GM18909 (cell line): ENCODE results near the gene SEC24B.
A peak's percentile ranks its signal among the peaks of the same experiment; 100 is the strongest.
"Not testable (repeated sequence)": the region's sequence is repeated elsewhere in the genome, so short reads cannot be mapped to it uniquely, and the experiment has no call there.

Experiments
- ATAC-seq: cut with Tn5 transposase; IDR thresholded peaks from one replicate; pipeline ENCODE4 v1.9.1; 2021; ENCODE audit warnings: mild to moderate bottlenecking; ENCODE audit not compliant: unreplicated experiment, poor library complexity

SEC24B gene

DNA sequence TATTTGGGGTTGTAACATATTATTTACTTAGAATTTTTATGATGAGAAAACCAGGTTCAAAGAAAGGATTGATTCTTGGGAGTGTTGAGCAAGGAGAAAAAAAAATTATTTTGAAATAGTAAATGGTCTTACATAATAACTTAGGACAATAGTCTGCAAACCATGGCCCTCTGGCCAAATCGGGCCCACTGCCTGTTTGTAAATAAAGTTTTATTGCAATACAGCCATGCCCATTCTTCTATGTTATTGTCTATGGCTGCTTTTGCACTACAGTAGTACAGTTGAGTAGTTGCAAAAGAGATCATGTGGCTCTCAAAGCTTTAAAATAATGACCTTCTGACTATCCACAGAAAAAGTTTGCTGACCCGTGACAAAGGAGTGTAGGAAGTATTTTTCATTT lies 63.3 kb downstream of the SEC24B start:
- ATAC-seq = no peak

GRCh38 chr4:109497511-109497910 lies 63.9 kb downstream of the SEC24B start:
- ATAC-seq = no peak

GRCh38 chr4:109499513-109499912 lies 65.9 kb downstream of the SEC24B start:
- ATAC-seq = no peak

- no peak for ATAC-seq
Observed at GRCh38 chr4:109506890-109507289, 73.3 kb downstream of the SEC24B start.

- ATAC-seq = no peak
Observed at GRCh38 chr4:109510687-109511086, 77.1 kb downstream of the SEC24B start.

DNA sequence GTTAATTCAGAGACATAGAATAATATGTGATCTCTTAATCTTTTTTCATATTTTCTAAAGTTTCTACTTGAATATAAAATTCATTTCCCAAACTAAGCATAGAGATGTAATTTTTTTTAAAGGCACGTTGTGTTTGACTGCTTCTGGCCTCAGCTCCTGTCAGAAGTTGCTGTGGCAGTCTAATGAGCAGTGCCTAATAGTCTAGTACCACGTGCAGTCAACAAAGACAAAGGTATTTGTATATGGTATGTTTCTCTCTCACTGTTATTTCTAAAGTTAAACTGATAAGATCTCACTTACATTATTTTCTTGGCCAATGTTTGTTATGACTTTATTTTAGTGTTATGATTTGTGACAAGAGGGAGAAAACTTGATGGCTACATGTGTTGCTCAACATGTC lies 77.8 kb downstream of the SEC24B start:
- no peak for ATAC-seq

GRCh38 chr4:109513368-109513767 lies 79.8 kb downstream of the SEC24B start:
- not testable (repeated sequence) for ATAC-seq

DNA sequence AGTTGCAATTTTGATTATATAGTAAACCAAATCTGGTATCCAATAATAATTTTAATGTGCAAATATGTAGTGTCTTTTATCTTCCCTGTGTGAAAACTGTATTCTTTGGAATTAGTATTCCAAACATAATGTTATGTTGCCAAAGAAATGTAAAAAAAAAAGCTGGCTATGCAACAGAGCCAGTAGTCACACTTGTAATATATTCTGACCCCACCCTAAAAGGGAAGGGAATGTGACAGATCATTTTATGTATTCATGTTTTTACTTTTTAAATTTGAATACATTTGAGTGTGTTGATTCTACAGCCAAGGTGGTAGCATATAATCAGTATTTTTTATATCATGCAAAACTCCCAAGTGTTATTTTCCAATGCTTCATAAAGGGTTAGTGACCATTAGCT lies 98.6 kb downstream of the SEC24B start:
- no peak for ATAC-seq

- no peak for ATAC-seq
Observed at GRCh38 chr4:109545401-109545800, 111.8 kb downstream of the SEC24B start.

DNA sequence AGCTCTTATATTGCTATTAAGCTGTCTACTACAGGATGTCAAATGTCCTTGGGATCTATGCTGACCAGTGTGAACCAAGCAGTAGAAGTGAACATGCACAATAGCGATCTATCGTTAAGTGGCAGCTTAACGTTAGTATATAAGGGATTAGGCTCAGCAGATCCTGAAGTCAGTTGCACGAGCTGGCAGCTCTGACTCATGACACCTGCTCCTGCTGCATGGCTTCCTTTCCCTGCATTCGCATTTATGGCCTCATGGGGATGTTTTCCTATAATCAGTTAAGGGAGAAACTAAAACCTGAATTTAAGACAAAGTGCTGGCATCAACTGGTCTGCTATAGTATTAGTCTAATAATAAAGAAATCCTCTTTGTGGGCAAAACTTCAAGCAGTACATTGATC lies 113.8 kb downstream of the SEC24B start:
- ATAC-seq = no peak

GRCh38 chr4:109548655-109549054 lies 115.0 kb downstream of the SEC24B start:
- ATAC-seq = no peak

DNA sequence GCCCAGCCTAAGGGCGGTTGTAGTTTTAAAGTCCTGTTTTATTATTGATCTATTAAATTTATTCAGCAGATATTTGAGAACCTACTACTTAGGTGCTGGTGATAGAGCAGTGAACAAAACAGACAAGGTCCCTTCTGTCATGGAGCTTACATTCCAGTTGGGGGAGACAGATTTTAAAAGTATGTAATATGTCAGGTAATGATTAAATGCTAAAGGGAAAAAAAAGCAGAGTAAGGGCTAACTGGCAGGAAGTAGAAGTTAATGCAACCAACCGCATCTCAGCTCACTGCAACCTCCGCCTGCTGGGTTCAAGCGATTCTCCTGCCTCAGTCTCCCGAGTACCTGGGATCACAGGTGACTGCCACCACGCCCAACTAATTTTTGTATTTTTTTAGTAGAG lies 118.6 kb downstream of the SEC24B start:
- no peak for ATAC-seq

DNA sequence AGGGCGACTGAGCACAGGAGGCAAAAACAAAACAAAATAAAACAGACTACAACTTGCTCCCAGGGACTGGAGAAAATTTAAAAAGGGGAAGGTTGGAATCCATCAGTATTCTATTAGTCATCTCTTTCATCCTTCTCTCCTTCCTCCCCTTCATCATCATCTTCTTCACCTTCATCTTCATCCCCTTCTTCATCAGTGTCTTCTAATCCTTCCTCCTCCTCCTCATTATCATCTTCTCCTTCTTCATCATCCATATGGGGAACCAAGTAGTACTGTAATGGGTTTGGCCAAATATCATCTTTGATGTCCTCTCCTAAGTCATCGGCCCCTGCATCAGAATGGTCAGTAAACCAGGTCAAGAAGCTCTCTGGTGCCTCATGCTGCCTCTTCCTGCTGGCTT lies 119.5 kb downstream of the SEC24B start:
- ATAC-seq = no peak

- ATAC-seq = no peak
Observed at GRCh38 chr4:109554971-109555370, 121.4 kb downstream of the SEC24B start.

DNA sequence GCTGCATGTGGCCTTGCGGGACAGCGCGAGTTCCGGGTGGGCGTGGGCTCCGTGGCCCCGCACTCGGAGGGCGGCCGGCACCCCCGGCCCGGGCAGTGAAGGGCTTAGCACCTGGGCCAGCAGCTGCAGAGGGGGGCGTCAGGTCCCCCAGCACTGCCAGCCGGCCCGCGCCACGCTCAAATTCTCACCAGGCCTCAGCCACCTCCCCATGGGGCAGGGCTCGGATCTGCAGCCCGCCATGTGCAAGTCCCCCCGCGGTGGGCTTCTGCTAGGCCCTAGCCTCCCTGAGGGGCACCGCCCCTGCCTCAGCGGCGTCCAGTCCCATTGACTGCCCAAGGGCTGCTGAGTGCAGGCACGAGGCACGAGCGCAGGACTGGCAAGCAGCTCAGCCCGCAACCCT lies 123.8 kb downstream of the SEC24B start:
- no peak for ATAC-seq

DNA sequence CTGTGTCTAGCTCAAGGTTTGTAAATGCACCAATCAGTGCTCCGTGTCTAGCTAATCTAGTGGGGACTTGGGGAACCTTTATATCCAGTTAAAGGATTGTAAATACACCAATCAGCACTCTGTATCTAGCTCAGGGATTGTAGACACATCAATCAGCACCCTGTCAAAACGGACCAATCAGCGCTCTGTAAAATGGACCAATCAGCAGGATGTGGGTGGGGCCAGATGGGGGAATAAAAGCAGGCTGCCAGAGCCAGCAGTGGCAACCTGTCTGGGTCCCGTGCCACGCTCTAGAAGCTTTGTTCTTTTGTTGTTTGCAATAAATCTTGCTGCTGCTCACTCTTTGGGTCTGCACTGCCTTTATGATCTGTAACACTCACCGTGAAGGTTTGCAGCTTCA lies 124.5 kb downstream of the SEC24B start:
- not testable (repeated sequence) for ATAC-seq

- peak; percentile 24 for ATAC-seq
Observed at GRCh38 chr4:109559625-109559982, 126.0 kb downstream of the SEC24B start.

GRCh38 chr4:109559983-109560686 lies 126.5 kb downstream of the SEC24B start, which contains the start of gene MCUB:
Gene MCUB (plus strand): TSS chr4:109560246. CDS start chr4:109560338, 92 bp downstream.
- peak; percentile 92 for ATAC-seq

- ATAC-seq = peak; percentile 73
Observed at GRCh38 chr4:109560687-109561461, 127.3 kb downstream of the SEC24B start.

GRCh38 chr4:109562457-109563239 lies 129.0 kb downstream of the SEC24B start:
- ATAC-seq = no peak

DNA sequence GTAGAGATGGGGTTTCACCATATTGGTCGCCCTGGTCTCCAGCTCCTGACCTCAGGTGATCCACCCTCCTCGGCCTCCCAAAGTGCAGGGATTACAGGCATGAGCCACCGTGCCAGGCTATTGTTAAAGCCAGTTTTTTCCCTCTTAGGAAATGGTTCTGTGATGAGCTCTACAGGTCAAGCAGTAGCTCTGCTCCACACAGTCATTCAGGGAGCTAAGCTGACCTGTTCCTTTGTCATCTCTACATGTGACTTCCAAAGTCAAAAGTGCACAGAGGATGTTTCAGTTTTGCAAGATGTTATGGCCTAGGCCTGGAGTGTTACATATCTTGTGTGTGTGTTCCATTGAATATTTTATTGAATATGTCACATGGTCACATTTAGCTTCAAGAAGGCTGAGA lies 137.9 kb downstream of the SEC24B start:
- ATAC-seq = no peak
